ENCODE measurements around the gene RNF224. TPM values are rescaled to one million over a fixed set of nuclear protein-coding genes. Genes with fewer than 3 reads are reported as not detected.

RNF224 gene
- total and polyA plus RNA-seq, 2 of the 13 experiments (the other 11 are each of a cell fraction or from before 2014, with no cell fraction given): 0.09 TPM; not detected in 1

GRCh38 chr9:137188490-137189296 lies 38.6 kb upstream of the RNF224 start, which contains the start of the genes ANAPC2 and SSNA1 (continued):
- TF ChIP-seq HNF4G (IDR thresholded peaks at IDR 0.05; ENCODE audit: borderline replicate concordance, low read depth, low read length): peak; percentile 56; the same call in 1 of the 2 replicates
- no peak for TF ChIP-seq HNF4G (CRISPR knock-in tag; IDR thresholded peaks at IDR 0.05; ENCODE audit: borderline replicate concordance, low read depth)
- TF ChIP-seq IRF2 (CRISPR knock-in tag; IDR thresholded peaks at IDR 0.05): peak; percentile 92
- TF ChIP-seq ATF7-NPFF (CRISPR knock-in tag; IDR thresholded peaks at IDR 0.05; ENCODE audit: low read depth): peak; percentile 32; the same call in 1 of the 2 replicates
- 0 out of 2 replicates have a peak, but pooled peaks have one; percentile 66 for TF ChIP-seq ZNF274 (CRISPR knock-in tag; IDR thresholded peaks at IDR 0.05)
- 0 out of 2 replicates have a peak, but pooled peaks have one; percentile 79 for TF ChIP-seq ZNF720 (CRISPR knock-in tag; IDR thresholded peaks at IDR 0.05)
- peak; percentile 25; the same call in 1 of the 2 replicates for TF ChIP-seq ZNF572 (CRISPR knock-in tag; IDR thresholded peaks at IDR 0.05)
- no peak for TF ChIP-seq ZNF33A (CRISPR knock-in tag; IDR thresholded peaks at IDR 0.05; ENCODE audit: borderline replicate concordance)
- TF ChIP-seq JUNB (CRISPR knock-in tag; IDR thresholded peaks at IDR 0.05; ENCODE audit: borderline replicate concordance): no peak
- no peak for TF ChIP-seq POLR2AphosphoS2 (IDR thresholded peaks at IDR 0.05; ENCODE audit: low read depth, low read length)
- TF ChIP-seq SMAD9 (CRISPR knock-in tag; IDR thresholded peaks at IDR 0.05): no peak
- no peak for TF ChIP-seq ETS1 (CRISPR knock-in tag; IDR thresholded peaks at IDR 0.05)
- TF ChIP-seq ZNF543 (CRISPR knock-in tag; IDR thresholded peaks at IDR 0.05): no peak
- TF ChIP-seq TRIM24 (CRISPR knock-in tag; IDR thresholded peaks at IDR 0.05): no peak
- TF ChIP-seq RFXAP (CRISPR knock-in tag; IDR thresholded peaks at IDR 0.05; ENCODE audit: borderline replicate concordance): peak; percentile 64; the same call in 1 of the 2 replicates
- no peak for TF ChIP-seq MBNL3 (CRISPR knock-in tag; conservative IDR thresholded peaks at IDR 0.05)
- TF ChIP-seq ELK4 (CRISPR knock-in tag; IDR thresholded peaks at IDR 0.05; ENCODE audit: borderline replicate concordance): no peak
- TF ChIP-seq ARNT2 (CRISPR knock-in tag; IDR thresholded peaks at IDR 0.05; ENCODE audit: low read depth): no peak; the same call in 1 of the 2 replicates
- TF ChIP-seq ZNF446 (CRISPR knock-in tag; IDR thresholded peaks at IDR 0.05): no peak
- TF ChIP-seq GZF1 (CRISPR knock-in tag; IDR thresholded peaks at IDR 0.05): no peak
- TF ChIP-seq RELA (CRISPR knock-in tag; IDR thresholded peaks at IDR 0.05): peak; percentile 64; the same call in 1 of the 2 replicates
- TF ChIP-seq, protein P1, sequence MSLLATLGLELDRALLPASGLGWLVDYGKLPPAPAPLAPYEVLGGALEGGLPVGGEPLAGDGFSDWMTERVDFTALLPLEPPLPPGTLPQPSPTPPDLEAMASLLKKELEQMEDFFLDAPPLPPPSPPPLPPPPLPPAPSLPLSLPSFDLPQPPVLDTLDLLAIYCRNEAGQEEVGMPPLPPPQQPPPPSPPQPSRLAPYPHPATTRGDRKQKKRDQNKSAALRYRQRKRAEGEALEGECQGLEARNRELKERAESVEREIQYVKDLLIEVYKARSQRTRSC (CRISPR knock-in tag; IDR thresholded peaks at IDR 0.05; ENCODE audit: low read depth): no peak
- peak; percentile 75 for TF ChIP-seq ZNF18 (CRISPR knock-in tag; IDR thresholded peaks at IDR 0.05; ENCODE audit: insufficient replicate concordance)
- peak; percentile 93 for TF ChIP-seq ZFX (CRISPR knock-in tag; IDR thresholded peaks at IDR 0.05; ENCODE audit: low read depth)
- peak; percentile 92 for TF ChIP-seq RAD21 (CRISPR knock-in tag; IDR thresholded peaks at IDR 0.05)
- TF ChIP-seq ZBTB21 (CRISPR knock-in tag; IDR thresholded peaks at IDR 0.05): peak; percentile 73
- no peak for TF ChIP-seq SP140L (CRISPR knock-in tag; IDR thresholded peaks at IDR 0.05; ENCODE audit: borderline replicate concordance)
